ENCODE results near the gene SLC18A2. TPM values are rescaled to one million over a fixed set of nuclear protein-coding genes. Genes with fewer than 3 reads are reported as not detected.

Gene SLC18A2
- total and polyA plus RNA-seq, 2 of the 8 experiments (the other 6 are each of a cell fraction or from before 2014, with no cell fraction given): 6.5 to 7.0 TPM

DNA sequence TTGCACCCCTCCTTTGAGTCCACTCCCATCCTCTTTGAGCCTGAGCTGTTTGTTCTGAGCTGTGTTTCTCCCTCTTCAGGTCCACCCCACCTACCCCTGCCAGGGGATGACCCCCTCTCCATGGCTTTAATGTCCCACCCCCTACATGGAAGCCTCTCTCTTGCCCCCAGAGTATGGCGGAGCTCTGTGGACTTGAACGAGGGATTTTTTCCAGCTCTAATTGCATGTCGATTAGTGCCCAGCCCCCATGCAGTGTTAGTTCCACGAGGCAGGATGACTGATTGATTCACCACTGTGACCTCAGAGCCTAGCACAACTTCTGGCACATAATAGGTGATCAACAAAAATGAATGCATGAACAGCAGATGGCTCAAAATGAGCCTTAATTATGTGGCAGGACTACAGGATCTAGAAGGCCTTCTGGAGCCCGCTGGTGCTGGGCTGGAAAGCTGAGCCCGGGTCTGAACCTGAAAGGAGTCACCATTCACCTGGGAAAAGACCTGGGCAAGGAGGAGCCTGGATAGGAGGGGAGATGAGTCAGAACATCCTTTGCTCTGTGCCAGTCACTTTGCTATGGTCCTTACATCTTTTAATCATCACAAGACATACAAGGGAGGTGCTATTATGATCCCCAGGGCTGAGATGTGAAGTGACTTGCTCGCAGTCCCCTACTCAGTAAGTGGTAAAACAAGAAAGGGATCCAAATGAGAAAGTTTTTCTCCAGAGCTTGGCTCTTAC, 17.1 kb upstream of the SLC18A2 start (continued):
- TF ChIP-seq CBX8 (IDR thresholded peaks at IDR 0.05; ENCODE audit: borderline replicate concordance, low read depth, low read length) (no peak), SP2 (IDR thresholded peaks at IDR 0.05; ENCODE audit: low read length) (no peak), PHF8 (conservative IDR thresholded peaks at IDR 0.05; ENCODE audit: low read depth, low read length) (no peak), SUZ12 (IDR thresholded peaks at IDR 0.05; ENCODE audit: low read length) (no peak)
